Measurements from ENCODE around the gene VGLL4.

- TF ChIP-seq, protein P1, sequence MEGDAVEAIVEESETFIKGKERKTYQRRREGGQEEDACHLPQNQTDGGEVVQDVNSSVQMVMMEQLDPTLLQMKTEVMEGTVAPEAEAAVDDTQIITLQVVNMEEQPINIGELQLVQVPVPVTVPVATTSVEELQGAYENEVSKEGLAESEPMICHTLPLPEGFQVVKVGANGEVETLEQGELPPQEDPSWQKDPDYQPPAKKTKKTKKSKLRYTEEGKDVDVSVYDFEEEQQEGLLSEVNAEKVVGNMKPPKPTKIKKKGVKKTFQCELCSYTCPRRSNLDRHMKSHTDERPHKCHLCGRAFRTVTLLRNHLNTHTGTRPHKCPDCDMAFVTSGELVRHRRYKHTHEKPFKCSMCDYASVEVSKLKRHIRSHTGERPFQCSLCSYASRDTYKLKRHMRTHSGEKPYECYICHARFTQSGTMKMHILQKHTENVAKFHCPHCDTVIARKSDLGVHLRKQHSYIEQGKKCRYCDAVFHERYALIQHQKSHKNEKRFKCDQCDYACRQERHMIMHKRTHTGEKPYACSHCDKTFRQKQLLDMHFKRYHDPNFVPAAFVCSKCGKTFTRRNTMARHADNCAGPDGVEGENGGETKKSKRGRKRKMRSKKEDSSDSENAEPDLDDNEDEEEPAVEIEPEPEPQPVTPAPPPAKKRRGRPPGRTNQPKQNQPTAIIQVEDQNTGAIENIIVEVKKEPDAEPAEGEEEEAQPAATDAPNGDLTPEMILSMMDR (IDR thresholded peaks at IDR 0.05): no peak
- TF ChIP-seq POLR2A (IDR thresholded peaks at IDR 0.05): no peak
These were observed 9.6 kb downstream of the VGLL4 start for GRCh38 chr3:11634081-11634635.
